Cardiac muscle cell (in vitro differentiated cells and primary cell): ENCODE measurements around the gene ADPGK. TPM values are rescaled to one million over a fixed set of nuclear protein-coding genes. Genes with fewer than 3 reads are reported as not detected.

Experiments
- DNase-seq, 2 donors: peaks; one replicate each; pipeline versions ENCODE4 v3.0.0 to v3.0.0-alpha.2; 2010 to 2017; ENCODE audit warnings: low read depth in 1 of 2, low spot score in 1 of 2
- H3K27ac ChIP-seq: fragments of 200-600 bp; sonication (generic); 2 replicates; pipeline ENCODE4 v1.5.1; 2016
- H3K27me3 ChIP-seq: fragments of 200-600 bp; sonication (generic); 2 replicates; pipeline ENCODE4 v1.6.0; 2016; ENCODE audit warnings: control low read depth
- H3K36me3 ChIP-seq: fragments of 200-600 bp; sonication (generic); 2 replicates; pipeline ENCODE4 v1.5.1; 2016; ENCODE audit warnings: control low read depth
- H3K4me1 ChIP-seq: fragments of 200-600 bp; sonication (generic); 2 replicates; pipeline ENCODE4 v1.8.1; 2017; ENCODE audit warnings: low read depth, mild to moderate bottlenecking, mixed run types
- H3K4me3 ChIP-seq: fragments of 200-600 bp; sonication (generic); 2 replicates; pipeline ENCODE4 v1.5.1; 2016; ENCODE audit warnings: mild to moderate bottlenecking
- H3K9me3 ChIP-seq: fragments of 200-600 bp; sonication (generic); 2 replicates; pipeline ENCODE4 v1.5.1; 2017; ENCODE audit warnings: low read depth, mild to moderate bottlenecking, control low read depth
- CTCF ChIP-seq: IDR thresholded peaks from 2 replicates; pipeline ENCODE4 v1.5.1; 2012; ENCODE audit warnings: low read depth, mild to moderate bottlenecking, low read length
- polyA plus RNA-seq: library from polyadenylated mRNA; unstranded; fragments of >200 nt; fragmentation: Nextera tagmentation; extraction: Ambion mirVana; gene quantifications from 2 replicates; pipeline ENCODE4 v1.2.1, GENCODE V29; 2016
- total RNA-seq: library from RNA; depleted of rRNA; stranded (reverse); fragments of >200 nt; gene quantifications from 2 replicates; pipeline ENCODE4 v1.2.3, GENCODE V29; 2016

ADPGK gene
- total and polyA plus RNA-seq, 2 experiments from 2014 or later: 32.3 to 37.3 TPM

- H3K27ac ChIP-seq: no peak overlapping the region
- H3K36me3 ChIP-seq: no peaks in the 10 kb centered on the region
- H3K4me1 ChIP-seq: peaks cover 7% of the 10 kb centered on the region
- no peak for DNase-seq
- H3K9me3 ChIP-seq: no peaks in the 10 kb centered on the region
- TF ChIP-seq CTCF: no peak
- H3K4me3 ChIP-seq: no peak overlapping the region
- no peaks in the 10 kb centered on the region for H3K27me3 ChIP-seq
Measured at GRCh38 chr15:72787526-72787925, 4.0 kb upstream of the ADPGK start.

- TF ChIP-seq CTCF: no peak
- Histone ChIP-seq H3K27ac (no peak overlapping the region), H3K9me3 (no peaks in the 10 kb centered on the region), H3K4me3 (no peak overlapping the region), H3K4me1 (peaks cover 11% of the 10 kb centered on the region), H3K36me3 (no peaks in the 10 kb centered on the region), H3K27me3 (no peaks in the 10 kb centered on the region)
- no peak for DNase-seq
Measured at GRCh38 chr15:72786676-72787345, 3.3 kb upstream of the ADPGK start.

- Histone ChIP-seq H3K4me1 (peaks cover 11% of the 10 kb centered on the region), H3K9me3 (no peaks in the 10 kb centered on the region), H3K27ac (no peak overlapping the region), H3K27me3 (no peaks in the 10 kb centered on the region), H3K36me3 (no peaks in the 10 kb centered on the region), H3K4me3 (no peak overlapping the region)
- DNase-seq: no peak
- no peak for TF ChIP-seq CTCF
Measured at GRCh38 chr15:72786242-72786641, 2.7 kb upstream of the ADPGK start.

GRCh38 chr15:72785841-72786240 lies 2.3 kb upstream of the ADPGK start:
- Histone ChIP-seq H3K36me3 (no peaks in the 10 kb centered on the region), H3K27ac (peak overlapping the region; percentile 92), H3K27me3 (no peaks in the 10 kb centered on the region), H3K9me3 (no peaks in the 10 kb centered on the region), H3K4me3 (no peak overlapping the region), H3K4me1 (peaks cover 11% of the 10 kb centered on the region)
- no peak for TF ChIP-seq CTCF
- DNase-seq: no peak

- Histone ChIP-seq H3K4me1 (peaks cover 11% of the 10 kb centered on the region), H3K36me3 (no peaks in the 10 kb centered on the region), H3K27me3 (no peaks in the 10 kb centered on the region), H3K4me3 (no peak overlapping the region), H3K27ac (peak overlapping the region; percentile 92), H3K9me3 (no peaks in the 10 kb centered on the region)
- TF ChIP-seq CTCF: no peak
- peak in 1 of 2 donors; percentile 22 for DNase-seq
Measured at GRCh38 chr15:72785432-72785831, 1.9 kb upstream of the ADPGK start.
